ENCODE measurements around the gene PTGFR. TPM values are rescaled to one million over a fixed set of nuclear protein-coding genes. Genes with fewer than 3 reads are reported as not detected.

The PTGFR gene
- total RNA-seq, 4 donors from 2014 or later: 0.18 to 1.7 (median 1.0) TPM

- Histone ChIP-seq H3K9me3 (no peaks in the 10 kb centered on the region), H3K36me3 (no peaks in the 10 kb centered on the region), H3K4me3 (no peak overlapping the region), H3K4me1 (no peaks in the 10 kb centered on the region), H3K27ac (no peak overlapping the region), H3K27me3 (no peaks in the 10 kb centered on the region)
- DNase-seq: no peak
- no peak for TF ChIP-seq CTCF (IDR thresholded peaks at IDR 0.05)
- TF ChIP-seq POLR2A (IDR thresholded peaks at IDR 0.05): no peak
Observed at GRCh38 chr1:78468521-78468920, 22.3 kb upstream of the PTGFR start.

DNA sequence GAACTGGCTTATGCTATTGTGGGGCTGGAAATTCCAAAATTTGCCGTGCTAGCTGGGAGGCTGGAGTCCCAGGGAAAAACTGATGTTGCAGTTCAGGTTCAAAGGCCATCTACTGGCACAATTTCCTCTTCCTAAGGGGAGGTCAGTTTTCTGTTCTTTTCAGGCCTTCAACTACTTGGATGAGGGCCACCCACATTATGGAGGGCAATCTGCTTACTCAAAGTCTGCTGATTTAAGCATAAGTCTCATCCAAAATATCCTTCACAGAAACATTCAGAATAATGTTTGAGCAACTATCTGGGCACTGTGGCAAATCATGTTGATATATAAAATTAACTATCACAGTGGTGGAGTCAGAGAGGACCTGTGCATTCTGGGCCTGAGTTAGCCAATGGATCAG is 21.2 kb upstream of the PTGFR start:
- no peaks in the 10 kb centered on the region for H3K36me3 ChIP-seq
- H3K27ac ChIP-seq: no peak overlapping the region
- DNase-seq: no peak
- no peaks in the 10 kb centered on the region for H3K27me3 ChIP-seq
- no peaks in the 10 kb centered on the region for H3K4me1 ChIP-seq
- no peaks in the 10 kb centered on the region for H3K9me3 ChIP-seq
- TF ChIP-seq CTCF (IDR thresholded peaks at IDR 0.05) (no peak), POLR2A (IDR thresholded peaks at IDR 0.05) (no peak)
- H3K4me3 ChIP-seq: no peak overlapping the region

DNA sequence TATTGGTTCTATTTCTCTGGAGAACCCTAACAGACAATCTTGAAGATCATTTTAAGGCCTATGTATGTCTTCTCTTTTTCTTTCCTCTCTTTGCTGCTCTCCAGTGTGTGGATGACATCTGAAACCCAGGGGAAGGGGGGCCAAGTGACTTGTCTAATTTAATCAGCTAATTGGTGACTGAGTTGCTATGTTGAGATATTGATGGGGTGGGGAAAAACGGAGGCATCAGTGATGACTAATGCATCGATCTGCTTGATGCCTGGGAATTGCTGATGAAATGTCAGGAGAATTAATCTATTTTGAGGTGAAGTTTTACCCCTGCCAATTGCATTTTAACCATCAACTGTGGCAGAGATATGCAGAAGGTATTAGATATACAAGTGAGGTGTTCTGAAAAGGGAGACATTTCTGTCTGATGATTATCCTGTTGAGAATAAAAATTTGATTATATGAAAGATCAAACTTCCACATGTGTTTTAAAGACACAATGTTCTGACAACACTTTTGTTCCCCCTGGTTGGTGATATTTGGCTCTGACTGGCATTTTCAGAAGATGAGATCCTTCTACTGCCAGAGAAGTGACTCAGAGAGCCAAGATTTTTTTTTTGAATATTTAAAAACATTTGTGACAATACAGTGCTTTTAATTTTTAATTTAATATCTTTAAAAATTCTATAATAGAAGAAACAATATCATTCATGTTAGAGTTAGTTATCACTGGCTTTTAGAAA is 18.7 kb upstream of the PTGFR start:
- Histone ChIP-seq H3K4me3 (no peak overlapping the region), H3K9me3 (no peaks in the 10 kb centered on the region), H3K4me1 (no peaks in the 10 kb centered on the region), H3K27ac (no peak overlapping the region), H3K27me3 (no peaks in the 10 kb centered on the region), H3K36me3 (no peaks in the 10 kb centered on the region)
- DNase-seq: no peak
- TF ChIP-seq POLR2A (IDR thresholded peaks at IDR 0.05) (no peak), CTCF (IDR thresholded peaks at IDR 0.05) (no peak)

DNA sequence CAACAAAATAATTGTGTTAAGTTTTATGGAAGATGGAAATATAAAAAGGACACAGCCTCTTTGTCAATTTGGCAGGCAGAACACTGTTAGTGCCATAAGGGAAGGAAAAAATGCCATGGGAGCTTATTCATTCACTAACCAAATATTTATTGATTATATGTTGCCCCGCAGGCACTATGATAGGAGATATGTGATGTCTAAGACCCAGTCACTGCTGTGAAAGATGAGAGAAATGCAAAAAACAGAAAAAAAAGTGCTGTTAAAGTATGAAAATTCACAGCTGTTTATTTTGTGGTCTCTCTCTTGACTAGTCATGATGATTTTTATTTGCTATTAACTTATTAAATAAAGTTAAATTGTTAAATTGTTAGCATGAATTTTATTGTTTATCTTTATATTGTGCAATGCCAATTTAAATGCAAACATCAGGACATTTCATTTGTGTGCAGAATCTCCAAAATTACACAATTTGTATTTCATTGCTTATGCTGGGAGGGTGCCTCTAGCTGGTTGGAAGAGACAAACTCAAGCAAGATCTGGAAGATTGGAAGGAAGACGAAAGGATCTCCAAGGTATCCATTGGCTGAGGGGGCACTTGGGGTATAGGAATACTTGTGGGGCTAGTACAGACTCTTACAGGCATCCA is 17.8 kb upstream of the PTGFR start:
- Histone ChIP-seq H3K36me3 (no peaks in the 10 kb centered on the region), H3K9me3 (no peaks in the 10 kb centered on the region), H3K4me1 (no peaks in the 10 kb centered on the region), H3K4me3 (no peak overlapping the region), H3K27me3 (no peaks in the 10 kb centered on the region), H3K27ac (no peak overlapping the region)
- no peak for DNase-seq
- TF ChIP-seq CTCF (IDR thresholded peaks at IDR 0.05): no peak
- no peak for TF ChIP-seq POLR2A (IDR thresholded peaks at IDR 0.05)

- no peaks in the 10 kb centered on the region for H3K36me3 ChIP-seq
- H3K4me1 ChIP-seq: no peaks in the 10 kb centered on the region
- no peak for TF ChIP-seq CTCF (IDR thresholded peaks at IDR 0.05)
- no peak for TF ChIP-seq POLR2A (IDR thresholded peaks at IDR 0.05)
- no peaks in the 10 kb centered on the region for H3K9me3 ChIP-seq
- DNase-seq: no peak
- H3K27ac ChIP-seq: no peak overlapping the region
- no peak overlapping the region for H3K4me3 ChIP-seq
- H3K27me3 ChIP-seq: no peaks in the 10 kb centered on the region
Observed at GRCh38 chr1:78474092-78474491, 16.7 kb upstream of the PTGFR start.
